NCI-H2227 (cell line): Measurements from ENCODE around the gene POLA1.

Experiments
- DNase-seq: peaks from one replicate; lab custom pipeline; 2025; ENCODE audit not compliant: unreplicated experiment; lab: John Stamatoyannopoulos, UW

The POLA1 gene

GRCh38 chrX:24965372-24965771, 271.7 kb downstream of the POLA1 start:
- no peak for DNase-seq

- no peak for DNase-seq
Measured at GRCh38 chrX:24969812-24970211, 276.1 kb downstream of the POLA1 start.

GRCh38 chrX:24979081-24979480, 285.4 kb downstream of the POLA1 start:
- no peak for DNase-seq

- no peak for DNase-seq
Measured at GRCh38 chrX:24981030-24981429, 287.3 kb downstream of the POLA1 start.

- peak; percentile 20 for DNase-seq
Measured at GRCh38 chrX:24982306-24982965, 288.7 kb downstream of the POLA1 start.

- DNase-seq = no peak
Measured at GRCh38 chrX:24983931-24984330, 290.2 kb downstream of the POLA1 start.

GRCh38 chrX:24985120-24985519, 291.4 kb downstream of the POLA1 start:
- DNase-seq = no peak

- DNase-seq = no peak
Measured at GRCh38 chrX:24987731-24988130, 294.0 kb downstream of the POLA1 start.

- DNase-seq = no peak
Measured at GRCh38 chrX:24988314-24988713, 294.6 kb downstream of the POLA1 start.

GRCh38 chrX:24990535-24990934, 296.8 kb downstream of the POLA1 start:
- DNase-seq = peak; percentile 70

- DNase-seq = no peak
Measured at GRCh38 chrX:24993879-24994278, 300.2 kb downstream of the POLA1 start.

GRCh38 chrX:24996096-24996709, 302.5 kb downstream of the POLA1 start:
- DNase-seq = no peak

GRCh38 chrX:24999511-24999910, 305.8 kb downstream of the POLA1 start:
- no peak for DNase-seq

GRCh38 chrX:25001808-25002660, 308.3 kb downstream of the POLA1 start:
- no peak for DNase-seq

- no peak for DNase-seq
Measured at GRCh38 chrX:25002661-25003020, 308.9 kb downstream of the POLA1 start.

GRCh38 chrX:25003066-25003849, 309.5 kb downstream of the POLA1 start:
- peak; percentile 17 for DNase-seq

- no peak for DNase-seq
Measured at GRCh38 chrX:25004040-25004439, 310.3 kb downstream of the POLA1 start.

- DNase-seq = no peak
Measured at GRCh38 chrX:25004485-25005032, 310.8 kb downstream of the POLA1 start.

GRCh38 chrX:25005034-25005381, 311.3 kb downstream of the POLA1 start:
- no peak for DNase-seq

- no peak for DNase-seq
Measured at GRCh38 chrX:25005382-25006185, 311.9 kb downstream of the POLA1 start.
